Thyroid gland (tissue), 4 donors: ENCODE results near the gene ECD. TPM values are rescaled to one million over a fixed set of nuclear protein-coding genes. Genes with fewer than 3 reads are reported as not detected.
A peak's percentile ranks its signal among the peaks of the same experiment; 100 is the strongest.

Experiments used
- DNase-seq, 2 donors: peaks; one replicate each; pipeline ENCODE4 v3.0.0-alpha.2; 2019
- H3K27ac ChIP-seq, 3 donors: fragments of 200-600 bp; sonication (generic); 1 replicate in 2 of 3; 2 replicates in 1 of 3; pipeline ENCODE4 v1.5.1; 2016 to 2019; ENCODE audit warnings: mild to moderate bottlenecking in 1 of 3, moderate library complexity in 1 of 3
- H3K27me3 ChIP-seq: fragments of 200-600 bp; sonication (generic); one replicate; pipeline ENCODE4 v1.5.1; 2019
- H3K36me3 ChIP-seq, 2 donors: fragments of 200-600 bp; sonication (generic); one replicate each; pipeline ENCODE4 v1.5.1; 2016 to 2019
- H3K4me1 ChIP-seq, 2 donors: fragments of 200-600 bp; sonication (generic); one replicate each; pipeline ENCODE4 v1.5.1; 2017 to 2019
- H3K4me3 ChIP-seq, 3 donors: fragments of 200-600 bp; sonication (generic); replicated peaks in 1 of 3; 1 replicate in 2 of 3; 2 replicates in 1 of 3; pipeline ENCODE4 v1.5.1; 2016; ENCODE audit warnings: mild to moderate bottlenecking in 1 of 3
- H3K9me3 ChIP-seq: fragments of 200-600 bp; sonication (generic); one replicate; pipeline ENCODE4 v1.5.1; 2017
- CTCF ChIP-seq, 6 experiments: fragments of 200-600 bp in 3 of 6; fragments of 450-650 bp in 3 of 6; sonication (generic) in 3 of 6; IDR thresholded peaks; one replicate each; pipeline ENCODE4 v1.5.1; 2016 to 2019; ENCODE audit warnings: antibody characterized with exemption in 6 of 6, mild to moderate bottlenecking in 2 of 6, inconsistent platforms in 1 of 6, moderate library complexity in 1 of 6
- POLR2A ChIP-seq, 2 donors: fragments of 450-650 bp; IDR thresholded peaks; one replicate each; pipeline ENCODE4 v1.6.1; 2017; ENCODE audit warnings: antibody characterized with exemption in 2 of 2, mild to moderate bottlenecking in 2 of 2, moderate library complexity in 1 of 2
- WGBS, 2 donors: methylation state at CpG; one replicate each; pipeline ENCODE4 v1.1.5; 2017; 5-methylcytosine and 5-hydroxymethylcytosine counted together
- intact Hi-C: fragments of 100-400 bp; cut with DNase I; formaldehyde crosslinking; loops from one replicate; pipeline ENCODE4 v1.15.1; 2023
- total RNA-seq, 4 donors: library from RNA; depleted of rRNA; stranded (reverse); fragments of >200 nt; gene quantifications; one replicate each; pipeline ENCODE4 v1.2.3, GENCODE V29; 2016

The ECD gene
- total RNA-seq, 4 donors from 2014 or later: 31.3 to 44.4 (median 37.0) TPM

- H3K27me3 ChIP-seq: no peaks in the 10 kb centered on the region
- intact Hi-C loops: no loop called here
- DNase-seq: no peak
- H3K36me3 ChIP-seq: peaks cover 15 to 21% of the 10 kb centered on the region in 2 donors
- H3K4me1 ChIP-seq: no peaks in the 10 kb centered on the region
- no peaks in the 10 kb centered on the region for H3K9me3 ChIP-seq
- no peak overlapping the region for H3K4me3 ChIP-seq
- H3K27ac ChIP-seq: no peak overlapping the region
- TF ChIP-seq CTCF (IDR thresholded peaks at IDR 0.05): no peak
- TF ChIP-seq POLR2A (IDR thresholded peaks at IDR 0.05): no peak
- WGBS, 2 donors: 93 to 100% methylated on average over 2 of the region's 2 CpGs
Observed at GRCh38 chr10:73126343-73126742, 41.5 kb downstream of the ECD start.

GRCh38 chr10:73119952-73120351 lies 47.9 kb downstream of the ECD start:
- Histone ChIP-seq H3K9me3 (no peaks in the 10 kb centered on the region), H3K4me3 (no peak overlapping the region), H3K4me1 (no peaks in the 10 kb centered on the region), H3K27me3 (no peaks in the 10 kb centered on the region), H3K27ac (no peak overlapping the region), H3K36me3 (peaks cover 0 to 1% of the 10 kb centered on the region in 2 donors)
- TF ChIP-seq POLR2A (IDR thresholded peaks at IDR 0.05) (no peak), CTCF (IDR thresholded peaks at IDR 0.05) (no peak)
- WGBS, 2 donors: 95 to 97% methylated on average over 4 of the region's 4 CpGs
- DNase-seq: no peak
- intact Hi-C loops: no loop called here

GRCh38 chr10:73119457-73119856 lies 48.4 kb downstream of the ECD start:
- no peaks in the 10 kb centered on the region for H3K4me1 ChIP-seq
- no peak overlapping the region for H3K4me3 ChIP-seq
- H3K27me3 ChIP-seq: no peaks in the 10 kb centered on the region
- 89 to 98% methylated on average over 1 of the region's 1 CpG for WGBS, 2 donors
- no peak for DNase-seq
- H3K27ac ChIP-seq: no peak overlapping the region
- no peaks in the 10 kb centered on the region for H3K36me3 ChIP-seq
- no peak for TF ChIP-seq POLR2A (IDR thresholded peaks at IDR 0.05)
- TF ChIP-seq CTCF (IDR thresholded peaks at IDR 0.05): no peak
- no peaks in the 10 kb centered on the region for H3K9me3 ChIP-seq
- intact Hi-C loops: no loop called here

GRCh38 chr10:73117976-73118743 lies 49.6 kb downstream of the ECD start:
- 75 to 80% methylated on average over 5 of the region's 5 CpGs for WGBS, 2 donors
- H3K4me1 ChIP-seq: no peaks in the 10 kb centered on the region
- H3K27ac ChIP-seq: peak overlapping the region in 1 of 3 donors; percentile 54

More at GRCh38 chr10:73117976-73118743, 49.6 kb downstream of the ECD start:
- DNase-seq: no peak
- no peak for TF ChIP-seq POLR2A (IDR thresholded peaks at IDR 0.05)
- TF ChIP-seq CTCF (IDR thresholded peaks at IDR 0.05): no peak
- H3K27me3 ChIP-seq: no peaks in the 10 kb centered on the region
- intact Hi-C loops: no loop called here
- no peak overlapping the region for H3K4me3 ChIP-seq
- no peaks in the 10 kb centered on the region for H3K9me3 ChIP-seq
- H3K36me3 ChIP-seq: no peaks in the 10 kb centered on the region
